Astrocyte of the spinal cord (primary cell): Measurements from ENCODE around the gene HYDIN.

ENCODE experiments used
- DNase-seq: peaks from one replicate; pipeline ENCODE4 v3.0.0; 2011; ENCODE audit warnings: low read depth, low spot score
- H3K4me3 ChIP-seq: 2 replicates; pipeline ENCODE4 v1.5.1; 2011; ENCODE audit warnings: low read depth, mild to moderate bottlenecking, low read length, moderate library complexity
- CTCF ChIP-seq: IDR thresholded peaks from 2 replicates; pipeline ENCODE4 v1.5.1; 2012; ENCODE audit warnings: low read depth, mild to moderate bottlenecking, low read length, inconsistent platforms
- in situ Hi-C: cut with HindIII; loops from 2 replicates; pipeline ENCODE4 v1.10.0; 2017; ENCODE audit warnings: low sequenced_read_pairs

HYDIN gene

DNA sequence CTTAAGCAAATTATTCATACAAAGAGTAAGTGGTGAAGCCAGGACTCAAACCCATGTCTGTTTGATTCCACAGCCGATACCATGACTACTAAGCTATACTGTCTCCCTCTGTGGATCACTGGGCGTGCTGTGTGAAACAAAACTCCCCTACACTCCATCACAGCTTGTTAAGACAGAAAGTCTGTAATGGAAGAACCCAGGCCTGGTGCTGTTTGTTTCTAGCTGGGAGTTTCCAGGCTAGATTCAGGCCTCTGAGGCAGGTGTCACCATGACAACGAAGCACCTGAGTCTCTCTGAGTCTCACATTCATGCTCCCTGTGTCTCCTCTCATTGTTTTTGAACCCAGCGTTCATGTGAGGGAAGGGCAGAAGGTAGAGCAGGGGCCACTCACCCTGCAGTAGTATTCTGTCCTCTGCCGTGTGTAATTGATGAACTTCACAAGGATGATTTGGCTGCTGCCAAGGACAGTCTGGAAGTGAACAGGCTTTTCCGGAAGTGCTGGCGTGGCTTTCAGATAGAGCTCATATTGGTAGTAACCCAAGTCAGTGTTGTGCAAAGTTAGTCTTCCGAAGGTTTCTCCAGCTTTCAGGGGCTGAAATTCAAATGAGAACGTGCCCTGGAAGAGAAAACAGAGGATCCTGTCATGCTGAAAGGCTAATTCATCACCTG is 421.0 kb downstream of the HYDIN start:
- no peak for DNase-seq
- no peak for TF ChIP-seq CTCF
- H3K4me3 ChIP-seq, result no peak overlapping the region
- in situ Hi-C loops, result no loop called here

GRCh38 chr16:70808371-70808770 is 422.2 kb downstream of the HYDIN start:
- in situ Hi-C loops, result no loop called here
- no peak for DNase-seq
- peak; percentile 26 for TF ChIP-seq CTCF
- no peak overlapping the region for H3K4me3 ChIP-seq

DNA sequence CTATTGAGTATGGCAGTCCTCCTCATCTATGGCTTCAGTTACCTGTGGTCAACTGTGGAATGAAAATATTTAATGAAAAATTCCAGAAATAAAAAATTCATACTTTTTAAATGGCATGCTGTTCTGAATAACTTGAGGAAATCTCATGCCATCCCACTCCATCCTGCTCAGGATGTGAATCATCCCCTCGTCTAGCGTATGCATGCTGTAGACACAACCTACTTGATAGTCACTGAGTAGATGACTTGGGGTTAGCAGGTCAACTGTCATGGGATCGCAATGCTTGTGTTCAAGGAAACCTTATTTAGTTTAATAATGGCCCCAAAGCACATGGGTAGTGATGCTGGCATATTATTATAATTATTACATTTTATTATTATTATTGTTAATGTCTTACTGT is 424.7 kb downstream of the HYDIN start:
- no peak for TF ChIP-seq CTCF
- DNase-seq, result peak; percentile 32

GRCh38 chr16:70805380-70805779 is 425.1 kb downstream of the HYDIN start:
- in situ Hi-C loops, result no loop called here
- no peak for DNase-seq
- TF ChIP-seq CTCF, result no peak
- H3K4me3 ChIP-seq, result no peak overlapping the region

More for the DNA sequence above, 424.7 kb downstream of the HYDIN start:
- in situ Hi-C loops, result no loop called here
- H3K4me3 ChIP-seq, result no peak overlapping the region

- in situ Hi-C loops, result no loop called here
- DNase-seq, result no peak
- no peak overlapping the region for H3K4me3 ChIP-seq
- TF ChIP-seq CTCF, result no peak
These were observed 425.8 kb downstream of the HYDIN start for GRCh38 chr16:70804734-70805169.

GRCh38 chr16:70804153-70804733 is 426.3 kb downstream of the HYDIN start:
- peak; percentile 71 for DNase-seq
- no peak overlapping the region for H3K4me3 ChIP-seq
- no peak for TF ChIP-seq CTCF
- in situ Hi-C loops, result no loop called here
